OCI-LY7 (cell line): Measurements from ENCODE around the gene CIDEA. TPM values are rescaled to one million over a fixed set of nuclear protein-coding genes. Genes with fewer than 3 reads are reported as not detected.

Source experiments
- BruUV-seq: library from RNA; stranded (reverse); fragments of 400-500 nt; replicated peaks from 2 replicates; lab custom pipeline; 2021; lab: Mats Ljungman, UMichigan
- CTCF ChIA-PET: fragments of 300-600 bp; sonication (Branson Sonifier 250); formaldehyde crosslinking; loops from one replicate; lab custom pipeline; 2022; ENCODE audit warnings: antibody characterized with exemption; ENCODE audit not compliant: unreplicated experiment; lab: Charles Lee
- POLR2A ChIA-PET: fragments of 300-600 bp; sonication (Branson Sonifier 250); formaldehyde crosslinking; loops from one replicate; lab custom pipeline; 2022; ENCODE audit warnings: antibody characterized with exemption; lab: Charles Lee
- DNase-seq: peaks from one replicate; pipeline ENCODE4 v3.0.0-alpha.2; 2015; ENCODE audit warnings: low spot score
- H2AFZ ChIP-seq: fragments of 200-600 bp; sonication (generic), shearing (Covaris generic); 2 replicates; pipeline ENCODE4 v1.6.1; 2014; ENCODE audit warnings: mild to moderate bottlenecking, antibody characterized with exemption, low read length, moderate library complexity
- H3K27ac ChIP-seq: fragments of 200-600 bp; sonication (generic); 2 replicates; pipeline ENCODE4 v1.5.1; 2014; ENCODE audit warnings: mixed run types, low read depth, mild to moderate bottlenecking, moderate library complexity, low read length, inconsistent platforms; ENCODE audit not compliant: poor library complexity, severe bottlenecking
- H3K36me3 ChIP-seq: fragments of 200-600 bp; sonication (generic); 2 replicates; pipeline ENCODE4 v1.6.1; 2014; ENCODE audit warnings: mild to moderate bottlenecking, antibody characterized with exemption, low read length, moderate library complexity, mixed read lengths; ENCODE audit not compliant: insufficient read depth
- H3K4me1 ChIP-seq: fragments of 200-600 bp; sonication (generic); 2 replicates; pipeline ENCODE4 v1.5.1; 2014; ENCODE audit warnings: mild to moderate bottlenecking, low read length; ENCODE audit not compliant: insufficient read depth, poor library complexity, severe bottlenecking
- H3K4me2 ChIP-seq: fragments of 200-600 bp; sonication (generic); 2 replicates; pipeline ENCODE4 v1.6.1; 2014; ENCODE audit warnings: mild to moderate bottlenecking, low read length
- H3K4me3 ChIP-seq: fragments of 200-600 bp; sonication (generic); 2 replicates; pipeline ENCODE4 v1.5.1; 2014; ENCODE audit warnings: mild to moderate bottlenecking, low read depth, low read length; ENCODE audit not compliant: poor library complexity, severe bottlenecking
- H3K79me2 ChIP-seq: fragments of 200-600 bp; sonication (generic); 2 replicates; pipeline ENCODE4 v1.6.1; 2016; ENCODE audit warnings: low read depth, mild to moderate bottlenecking, low read length, moderate library complexity, mixed read lengths; ENCODE audit not compliant: insufficient read depth
- H3K9me2 ChIP-seq: fragments of 200-600 bp; sonication (generic); 2 replicates; pipeline ENCODE4 v1.6.1; 2016; ENCODE audit warnings: mild to moderate bottlenecking, low read length, mixed read lengths; ENCODE audit not compliant: insufficient read depth
- H3K9me3 ChIP-seq: fragments of 200-600 bp; sonication (generic); 2 replicates; pipeline ENCODE4 v1.6.1; 2014; ENCODE audit warnings: mild to moderate bottlenecking, mixed run types, low read length, mixed read lengths
- H4K20me1 ChIP-seq: fragments of 200-600 bp; sonication (generic); 2 replicates; pipeline ENCODE4 v1.6.1; 2014; ENCODE audit warnings: mild to moderate bottlenecking, antibody characterized with exemption, low read length, moderate library complexity, mixed read lengths; ENCODE audit not compliant: insufficient read depth
- EZH2phosphoT487 ChIP-seq: fragments of 200-600 bp; sonication (generic); IDR thresholded peaks from 2 replicates; pipeline ENCODE4 v1.6.1; 2018; ENCODE audit warnings: low read depth, borderline replicate concordance, mild to moderate bottlenecking, mixed run types, antibody characterized with exemption, low read length, moderate library complexity, mixed read lengths
- intact Hi-C: fragments of 100-400 bp; cut with micrococcal nuclease; formaldehyde crosslinking; loops from one replicate; pipeline ENCODE4 v1.10.0; 2022; ENCODE audit not compliant: unreplicated experiment
- total RNA-seq, 2 experiments: library from RNA; depleted of rRNA in 1 of 2; stranded (reverse); fragments of >200 nt in 1 of 2; shearing (Covaris generic) in 1 of 2; gene quantifications; 2 replicates each; pipeline ENCODE4 v1.2.3, GENCODE V29; 2014 to 2022
- TF ChIP-seq, protein P1 (sequence below): fragments of 200-600 bp; sonication (generic); conservative IDR thresholded peaks from 2 replicates; pipeline ENCODE4 v1.5.1; 2014; ENCODE audit warnings: mild to moderate bottlenecking, antibody characterized with exemption, low read length, moderate library complexity, mixed read lengths

The CIDEA gene
- total RNA-seq, 2 experiments from 2014 or later: not detected

DNA sequence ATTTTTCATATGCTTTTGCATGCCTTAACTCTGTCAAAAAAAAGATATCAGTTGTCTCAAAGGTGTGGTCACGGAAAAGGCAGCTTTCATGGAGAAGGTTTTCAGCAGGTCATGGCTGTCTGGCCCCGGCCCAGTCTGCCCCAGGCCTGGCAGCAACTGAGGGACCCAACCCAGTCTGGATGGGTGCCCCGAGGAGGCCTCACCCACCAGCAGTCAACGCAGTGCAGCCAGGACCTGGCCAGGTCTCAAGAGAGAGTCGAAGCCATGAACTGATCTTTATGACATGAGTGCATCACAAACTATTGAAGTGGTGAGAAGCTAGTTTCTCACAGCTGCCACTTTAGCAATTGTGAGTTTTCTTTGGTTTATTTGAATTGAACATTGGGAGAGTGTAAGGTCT lies 61.8 kb downstream of the CIDEA start:
- intact Hi-C loops: loop anchor here (5.0 kb wide), 1 partner anchor 61 kb away; the partner anchor contains the start of gene AFG3L2
- ChIA-PET CTCF (interaction anchor here (0.5 to 2.1 kb wide), 2 partner anchors 13 to 69 kb away, joined by 4 to 6 read pairs; no protein-coding TSS in a partner anchor), POLR2A (interaction anchor here (0.6 to 1.1 kb wide), 2 partner anchors 12 to 17 kb away, joined by 3 read pairs; no protein-coding TSS in a partner anchor)
- Histone ChIP-seq H3K36me3 (no peaks in the 10 kb centered on the region), H3K27ac (no peak overlapping the region), H3K79me2 (no peaks in the 10 kb centered on the region), H3K9me2 (no peaks in the 10 kb centered on the region), H2AFZ (peak overlapping the region; percentile 16; the same call in 1 of the 2 replicates), H3K4me2 (no peak overlapping the region), H4K20me1 (no peaks in the 10 kb centered on the region), H3K9me3 (peaks cover 19% of the 10 kb centered on the region), H3K4me3 (no peak overlapping the region), H3K4me1 (peaks cover 50% of the 10 kb centered on the region)
- no TSS peak for BruUV-seq
- no peak for DNase-seq
- no peak for TF ChIP-seq EZH2phosphoT487
- TF ChIP-seq, protein P1, sequence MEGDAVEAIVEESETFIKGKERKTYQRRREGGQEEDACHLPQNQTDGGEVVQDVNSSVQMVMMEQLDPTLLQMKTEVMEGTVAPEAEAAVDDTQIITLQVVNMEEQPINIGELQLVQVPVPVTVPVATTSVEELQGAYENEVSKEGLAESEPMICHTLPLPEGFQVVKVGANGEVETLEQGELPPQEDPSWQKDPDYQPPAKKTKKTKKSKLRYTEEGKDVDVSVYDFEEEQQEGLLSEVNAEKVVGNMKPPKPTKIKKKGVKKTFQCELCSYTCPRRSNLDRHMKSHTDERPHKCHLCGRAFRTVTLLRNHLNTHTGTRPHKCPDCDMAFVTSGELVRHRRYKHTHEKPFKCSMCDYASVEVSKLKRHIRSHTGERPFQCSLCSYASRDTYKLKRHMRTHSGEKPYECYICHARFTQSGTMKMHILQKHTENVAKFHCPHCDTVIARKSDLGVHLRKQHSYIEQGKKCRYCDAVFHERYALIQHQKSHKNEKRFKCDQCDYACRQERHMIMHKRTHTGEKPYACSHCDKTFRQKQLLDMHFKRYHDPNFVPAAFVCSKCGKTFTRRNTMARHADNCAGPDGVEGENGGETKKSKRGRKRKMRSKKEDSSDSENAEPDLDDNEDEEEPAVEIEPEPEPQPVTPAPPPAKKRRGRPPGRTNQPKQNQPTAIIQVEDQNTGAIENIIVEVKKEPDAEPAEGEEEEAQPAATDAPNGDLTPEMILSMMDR: no peak

DNA sequence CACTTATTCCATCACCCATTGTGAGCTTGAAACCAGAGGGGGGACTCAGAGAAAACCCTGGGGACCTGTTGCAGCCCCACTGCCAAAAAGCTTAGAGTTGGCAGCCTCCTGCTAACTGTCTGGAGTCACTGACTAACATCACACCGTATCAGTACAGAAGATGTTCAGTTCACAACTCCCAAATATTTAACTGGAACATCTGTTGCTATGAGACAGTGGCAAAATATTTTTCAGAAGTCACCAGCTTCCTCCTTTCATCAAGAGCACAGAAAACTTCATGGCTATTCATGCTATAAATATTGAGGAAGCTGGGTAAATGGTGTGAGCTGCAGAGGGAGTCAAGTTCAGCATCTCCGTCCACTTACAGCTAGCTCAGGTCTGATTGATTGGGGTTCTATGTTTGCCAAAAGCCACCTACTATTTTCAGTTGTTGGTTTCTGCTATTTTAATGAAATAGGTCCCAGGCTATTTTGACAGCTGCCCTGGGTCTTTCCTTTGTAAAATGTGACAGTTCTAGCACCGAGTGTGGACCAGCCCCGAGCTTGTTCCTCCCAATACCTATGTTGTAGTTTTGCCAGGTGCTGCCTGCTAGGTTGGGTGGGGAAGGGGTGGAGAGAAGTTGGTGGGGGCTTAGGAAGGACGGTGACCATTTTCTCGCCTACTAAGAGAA lies 63.6 kb downstream of the CIDEA start:
- Histone ChIP-seq H3K4me3 (peak overlapping the region; percentile 17), H3K4me1 (peaks cover 61% of the 10 kb centered on the region), H3K9me2 (no peaks in the 10 kb centered on the region), H3K79me2 (no peaks in the 10 kb centered on the region), H3K27ac (peak overlapping the region; percentile 49), H3K36me3 (peaks cover under 1% of the 10 kb centered on the region; the same call in 1 of the 2 replicates), H3K4me2 (peak overlapping the region; percentile 59), H2AFZ (peak overlapping the region; percentile 72; the same call in 1 of the 2 replicates), H3K9me3 (peaks cover 8% of the 10 kb centered on the region), H4K20me1 (no peaks in the 10 kb centered on the region)
- intact Hi-C loops: loop anchor here (5.0 kb wide), 1 partner anchor 60 kb away; the partner anchor contains the start of gene AFG3L2
- no TSS peak for BruUV-seq
- ChIA-PET POLR2A (interaction anchor here (0.6 to 1.9 kb wide), 8 partner anchors 11 to 1010 kb away, joined by 3 to 9 read pairs (median 3); partner anchors contain the start of gene AFG3L2), CTCF (interaction anchor here (1.0 kb wide), 1 partner anchor 10 kb away, joined by 4 read pairs; no protein-coding TSS in a partner anchor)
- TF ChIP-seq, protein P1: no peak
- no peak for TF ChIP-seq EZH2phosphoT487
- peak; percentile 42 for DNase-seq
